Retinal pigment epithelial cell (primary cell): ENCODE data around the gene ZNF23.

ENCODE experiments used
- DNase-seq: peaks from one replicate; pipeline ENCODE4 v3.0.0-alpha.2; 2010; ENCODE audit warnings: low read depth
- H3K4me3 ChIP-seq: 2 replicates; pipeline ENCODE4 v1.5.1; 2011; ENCODE audit warnings: mild to moderate bottlenecking, low read length, control low read depth, moderate library complexity
- TF ChIP-seq, protein P1 (sequence below): conservative IDR thresholded peaks from 2 replicates; pipeline ENCODE4 v1.5.1; 2011; ENCODE audit warnings: low read depth, low read length, control low read depth, inconsistent platforms

ZNF23 gene

DNA sequence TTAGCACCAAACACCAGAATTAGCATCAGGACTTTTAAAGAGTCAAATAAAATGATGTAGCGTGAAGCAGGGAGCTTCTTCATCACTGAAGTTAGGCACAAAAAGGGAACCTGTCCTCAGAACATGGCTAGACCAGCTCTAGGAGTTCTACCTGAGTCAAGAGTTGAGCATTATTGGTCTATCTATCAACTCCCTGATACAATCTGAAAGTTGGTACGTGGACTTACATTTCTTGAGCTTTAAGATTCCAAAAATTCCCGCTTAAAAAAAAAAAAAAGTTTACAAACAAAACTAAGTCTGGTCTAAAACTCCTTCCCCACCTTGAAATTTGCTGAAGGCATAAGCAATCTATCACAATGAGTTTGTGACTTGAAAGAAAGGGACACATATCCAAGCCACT, 32.5 kb downstream of the ZNF23 start:
- no peak overlapping the region for H3K4me3 ChIP-seq
- DNase-seq, result no peak
- TF ChIP-seq, protein P1, sequence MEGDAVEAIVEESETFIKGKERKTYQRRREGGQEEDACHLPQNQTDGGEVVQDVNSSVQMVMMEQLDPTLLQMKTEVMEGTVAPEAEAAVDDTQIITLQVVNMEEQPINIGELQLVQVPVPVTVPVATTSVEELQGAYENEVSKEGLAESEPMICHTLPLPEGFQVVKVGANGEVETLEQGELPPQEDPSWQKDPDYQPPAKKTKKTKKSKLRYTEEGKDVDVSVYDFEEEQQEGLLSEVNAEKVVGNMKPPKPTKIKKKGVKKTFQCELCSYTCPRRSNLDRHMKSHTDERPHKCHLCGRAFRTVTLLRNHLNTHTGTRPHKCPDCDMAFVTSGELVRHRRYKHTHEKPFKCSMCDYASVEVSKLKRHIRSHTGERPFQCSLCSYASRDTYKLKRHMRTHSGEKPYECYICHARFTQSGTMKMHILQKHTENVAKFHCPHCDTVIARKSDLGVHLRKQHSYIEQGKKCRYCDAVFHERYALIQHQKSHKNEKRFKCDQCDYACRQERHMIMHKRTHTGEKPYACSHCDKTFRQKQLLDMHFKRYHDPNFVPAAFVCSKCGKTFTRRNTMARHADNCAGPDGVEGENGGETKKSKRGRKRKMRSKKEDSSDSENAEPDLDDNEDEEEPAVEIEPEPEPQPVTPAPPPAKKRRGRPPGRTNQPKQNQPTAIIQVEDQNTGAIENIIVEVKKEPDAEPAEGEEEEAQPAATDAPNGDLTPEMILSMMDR, result no peak

DNA sequence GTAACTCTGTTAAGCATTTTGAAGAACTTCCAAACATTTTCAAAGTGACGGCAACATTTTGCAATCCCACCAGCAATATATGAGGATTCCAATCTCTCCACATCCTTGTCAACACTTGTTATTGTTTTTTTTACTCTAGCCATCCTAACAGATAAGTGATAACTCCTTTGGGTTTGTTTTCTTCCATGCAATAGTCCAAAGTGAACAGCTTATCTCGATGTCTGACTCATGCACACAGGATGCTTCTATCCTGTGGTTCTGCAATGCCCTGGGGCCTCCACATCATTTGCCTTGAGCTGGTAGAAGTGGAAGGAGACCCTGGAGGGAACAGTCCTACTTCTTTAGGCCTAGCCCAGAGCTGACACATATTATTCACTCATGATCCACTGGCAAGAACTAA, 33.2 kb downstream of the ZNF23 start:
- TF ChIP-seq, protein P1, result no peak
- no peak overlapping the region for H3K4me3 ChIP-seq
- no peak for DNase-seq

DNA sequence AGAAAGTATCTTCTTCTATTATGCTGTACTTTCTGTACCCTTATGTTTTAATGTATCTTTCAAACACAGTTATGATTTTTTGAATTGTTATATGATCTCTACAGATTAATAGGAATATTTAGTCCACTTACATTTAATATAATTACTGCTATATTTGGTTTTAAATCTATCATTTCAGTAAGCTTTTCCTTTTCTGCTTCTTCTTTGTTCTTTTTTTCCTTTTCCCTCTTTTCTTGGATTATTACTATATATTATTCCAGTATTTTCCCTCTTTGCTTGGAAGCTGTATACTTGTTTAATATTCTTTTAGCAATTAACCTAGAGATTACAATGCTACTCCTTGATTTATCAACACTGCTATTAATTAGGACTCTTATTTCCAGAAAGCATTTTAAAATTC, 33.7 kb downstream of the ZNF23 start:
- H3K4me3 ChIP-seq, result no peak overlapping the region
- no peak for DNase-seq
- TF ChIP-seq, protein P1, result no peak

DNA sequence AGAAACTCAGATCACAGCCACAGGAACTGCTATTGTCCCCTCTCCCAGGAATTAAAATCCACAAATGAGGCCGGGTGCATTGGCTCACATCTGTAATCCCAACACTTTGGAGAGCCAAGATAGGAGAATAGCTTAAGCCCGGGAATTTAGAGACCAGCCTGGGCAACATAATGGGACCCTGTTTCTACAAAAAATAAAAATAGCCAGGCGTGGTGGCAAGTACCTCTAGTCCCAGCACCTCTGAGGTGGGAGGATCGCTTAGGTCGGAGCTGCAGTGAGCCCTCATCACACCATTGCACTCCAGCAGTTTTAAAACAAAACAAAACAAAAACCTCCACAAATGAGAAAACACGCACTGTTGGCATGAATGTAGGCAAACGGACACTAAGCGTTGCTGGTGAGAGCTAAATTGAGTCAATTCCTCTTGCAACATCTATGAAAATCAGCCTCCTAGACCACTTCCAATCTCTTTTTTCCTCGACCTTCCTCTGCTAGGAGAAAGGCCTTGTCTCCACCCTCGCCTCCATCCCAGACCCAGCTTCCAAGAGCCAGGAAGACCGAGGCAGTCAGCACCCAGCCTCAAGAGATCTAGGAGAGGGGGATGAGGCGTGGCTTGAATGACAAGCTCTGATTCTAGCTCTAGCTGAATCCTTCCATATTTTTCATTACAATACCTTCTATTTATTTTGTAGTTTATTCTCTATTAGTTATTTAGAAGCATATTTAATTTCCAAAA, 35.0 kb downstream of the ZNF23 start:
- no peak overlapping the region for H3K4me3 ChIP-seq
- TF ChIP-seq, protein P1, result no peak
- no peak for DNase-seq

DNA sequence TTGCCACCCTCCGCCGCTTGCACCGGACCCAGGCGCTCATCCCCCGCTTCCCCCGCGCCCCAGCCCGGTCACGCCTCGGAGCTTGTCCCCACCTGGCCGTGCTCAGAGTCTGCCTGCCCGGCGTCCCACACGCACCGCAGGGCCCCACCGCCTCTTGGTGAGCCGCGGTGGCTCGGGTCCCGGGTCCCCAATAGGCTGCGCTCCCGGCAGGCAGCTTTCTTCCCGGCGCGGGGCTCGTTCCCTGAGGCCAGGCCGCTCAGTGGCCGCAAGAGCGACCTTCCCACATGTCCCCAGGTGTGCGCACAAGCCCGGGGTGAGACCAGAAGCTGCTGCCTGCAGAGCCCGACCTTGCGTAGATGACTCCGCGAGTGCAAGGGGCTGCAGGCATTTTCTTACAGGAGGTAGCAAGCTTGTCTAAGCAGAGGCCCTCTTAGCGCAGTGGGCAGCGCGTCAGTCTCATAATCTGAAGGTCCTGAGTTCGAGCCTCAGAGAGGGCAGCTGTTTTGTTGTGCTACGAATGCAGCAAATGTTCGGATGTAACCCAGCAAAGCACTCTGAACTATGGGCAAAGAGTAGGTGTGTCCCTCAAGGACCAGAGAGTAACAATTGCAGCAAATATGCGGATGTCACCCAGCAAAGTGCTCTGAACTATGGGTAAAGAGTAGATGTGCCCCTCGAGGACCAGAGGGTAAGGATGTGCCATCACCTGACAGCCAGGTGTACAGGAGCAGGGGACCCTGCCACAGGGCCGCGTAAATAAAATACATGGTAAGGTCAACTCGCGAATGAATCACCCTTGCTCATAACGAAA, 35.8 kb downstream of the ZNF23 start:
- peak overlapping the region; percentile 57 for H3K4me3 ChIP-seq
- DNase-seq, result peak; percentile 66
- TF ChIP-seq, protein P1, result no peak

DNA sequence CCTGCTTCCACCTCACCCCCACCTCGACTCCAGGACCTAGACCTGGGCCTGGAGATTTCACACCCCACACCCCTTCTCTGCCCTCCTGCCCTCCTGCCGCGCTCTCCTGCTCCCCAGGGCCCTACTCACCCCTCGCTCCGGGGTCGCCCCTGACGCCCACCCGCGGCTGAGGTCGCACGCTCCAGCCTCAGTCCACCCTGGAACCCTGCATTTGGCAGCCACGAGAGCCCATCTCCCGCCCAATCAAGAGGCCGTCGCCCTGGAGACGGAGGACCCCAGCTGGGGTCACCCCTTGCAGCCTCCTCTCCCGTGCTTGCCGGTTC, 36.3 kb downstream of the ZNF23 start:
- TF ChIP-seq, protein P1, result no peak
- DNase-seq, result no peak
- H3K4me3 ChIP-seq, result peak overlapping the region; percentile 57

DNA sequence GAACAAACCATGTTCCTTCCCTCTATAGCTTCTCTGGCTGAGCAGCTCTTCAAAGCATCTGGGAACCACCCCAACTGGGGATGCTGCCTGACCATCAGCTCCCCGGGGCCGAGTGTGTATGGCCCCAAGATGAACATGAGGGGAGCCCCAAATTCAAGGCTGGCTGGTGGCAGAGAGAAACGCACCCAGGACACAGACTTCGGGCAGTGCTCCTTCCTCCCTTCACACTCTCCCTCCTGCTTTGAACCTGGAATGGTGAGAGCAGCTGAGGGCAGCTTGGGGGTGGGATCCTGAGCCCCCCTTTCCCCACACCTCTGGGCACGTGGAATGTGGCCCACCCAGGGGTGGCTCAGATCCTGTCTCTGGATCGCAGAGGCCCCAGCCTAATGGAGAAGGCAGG, 37.4 kb downstream of the ZNF23 start:
- TF ChIP-seq, protein P1, result no peak
- no peak overlapping the region for H3K4me3 ChIP-seq
- DNase-seq, result no peak
